Left ventricle myocardium inferior (tissue), 1 donor: Measurements from ENCODE around the gene IFNA7. TPM values are rescaled to one million over a fixed set of nuclear protein-coding genes. Genes with fewer than 3 reads are reported as not detected.
"Not testable (repeated sequence)": the region's sequence is repeated elsewhere in the genome, so short reads cannot be mapped to it uniquely, and the experiment has no call there.

ENCODE experiments used
- DNase-seq: peaks from one replicate; pipeline ENCODE4 v3.0.0-alpha.2; 2020
- H3K27ac ChIP-seq: fragments of 200-600 bp; replicated peaks from 2 replicates; pipeline ENCODE4 v1.8.0; 2021
- H3K27me3 ChIP-seq: fragments of 200-600 bp; 2 replicates; pipeline ENCODE4 v1.8.0; 2021; ENCODE audit warnings: low read depth
- H3K36me3 ChIP-seq: fragments of 200-600 bp; 2 replicates; pipeline ENCODE4 v1.8.0; 2021
- H3K4me1 ChIP-seq: fragments of 200-600 bp; 2 replicates; pipeline ENCODE4 v1.8.0; 2021
- H3K4me3 ChIP-seq: fragments of 200-600 bp; 2 replicates; pipeline ENCODE4 v1.8.0; 2021; ENCODE audit warnings: mild to moderate bottlenecking, moderate library complexity
- H3K9me3 ChIP-seq: fragments of 200-600 bp; replicated peaks from 2 replicates; pipeline ENCODE4 v1.8.0; 2021
- CTCF ChIP-seq: fragments of 200-600 bp; IDR thresholded peaks from 2 replicates; pipeline ENCODE4 v1.8.0; 2021; ENCODE audit warnings: antibody characterized with exemption, mild to moderate bottlenecking, borderline replicate concordance
- intact Hi-C: fragments of 100-400 bp; cut with micrococcal nuclease; formaldehyde crosslinking; loops from one replicate; pipeline ENCODE4 v1.11.0; 2022
- total RNA-seq: library from RNA; stranded (reverse); fragmentation: NEBNext Ultra II Directional; extraction: Animal tissue kit (Norgen Biotek cat#: 25700); gene quantifications from one replicate; pipeline ENCODE4 v1.2.1, GENCODE V29; 2021
- donor health status: DM: no; HTN: yes; CAD: no; lungs with severe emphysema.

Gene IFNA7
- total RNA-seq, 1 donor from 2014 or later: not detected

GRCh38 chr9:21235468-21236359 is 33.7 kb upstream of the IFNA7 start:
- intact Hi-C loops, H3K4me3 ChIP-seq, H3K36me3 ChIP-seq, H3K27ac ChIP-seq, H3K4me1 ChIP-seq, H3K9me3 ChIP-seq, DNase-seq: not testable (repeated sequence)
- TF ChIP-seq CTCF: peak; percentile 55
- H3K27me3 ChIP-seq: peaks cover 12% of the 10 kb centered on the region

- intact Hi-C loops: no loop called here
- Histone ChIP-seq H3K4me3 (no peak overlapping the region), H3K27ac (no peak overlapping the region), H3K9me3 (no peaks in the 10 kb centered on the region), H3K4me1 (no peaks in the 10 kb centered on the region), H3K36me3 (no peaks in the 10 kb centered on the region), H3K27me3 (no peaks in the 10 kb centered on the region)
- DNase-seq: no peak
- no peak for TF ChIP-seq CTCF
These were observed 32.2 kb upstream of the IFNA7 start for GRCh38 chr9:21234153-21234687.

GRCh38 chr9:21233258-21233657 is 31.3 kb upstream of the IFNA7 start:
- intact Hi-C loops: no loop called here

GRCh38 chr9:21228122-21228521 is 26.1 kb upstream of the IFNA7 start, which contains the start of gene IFNA17:
IFNA17 (minus strand) TSS chr9:21228222; CDS start chr9:21228173, 49 bp downstream.
- intact Hi-C loops: no loop called here
- no peak for DNase-seq

More at GRCh38 chr9:21233258-21233657, 31.3 kb upstream of the IFNA7 start:
- DNase-seq: no peak
- Histone ChIP-seq H3K4me1 (no peaks in the 10 kb centered on the region), H3K27me3 (no peaks in the 10 kb centered on the region), H3K36me3 (no peaks in the 10 kb centered on the region), H3K27ac (no peak overlapping the region), H3K4me3 (no peak overlapping the region), H3K9me3 (no peaks in the 10 kb centered on the region)
- TF ChIP-seq CTCF: no peak

GRCh38 chr9:21217211-21217610 is 15.2 kb upstream of the IFNA7 start, which contains the start of gene IFNA16:
IFNA16 (minus strand) TSS chr9:21217311; CDS start chr9:21217305, 6 bp downstream.
- H3K4me1 ChIP-seq, H3K36me3 ChIP-seq, DNase-seq, H3K27ac ChIP-seq, H3K9me3 ChIP-seq, H3K4me3 ChIP-seq, intact Hi-C loops: not testable (repeated sequence)
- H3K27me3 ChIP-seq: peaks cover 17% of the 10 kb centered on the region

More at GRCh38 chr9:21228122-21228521, 26.1 kb upstream of the IFNA7 start, which contains the start of gene IFNA17:
- TF ChIP-seq CTCF: no peak
- H3K4me3 ChIP-seq: no peak within 1 kb of the TSS
- no peaks in the 10 kb centered on the region for H3K36me3 ChIP-seq
- no peaks in the 10 kb centered on the region for H3K27me3 ChIP-seq
- no peaks in the 10 kb centered on the region for H3K4me1 ChIP-seq
- H3K9me3 ChIP-seq: no peaks in the 10 kb centered on the region
- H3K27ac ChIP-seq: no peak within 1 kb of the TSS

GRCh38 chr9:21213411-21214326 is 11.7 kb upstream of the IFNA7 start:
- H3K27ac ChIP-seq, H3K9me3 ChIP-seq, H3K36me3 ChIP-seq, intact Hi-C loops, DNase-seq, H3K4me3 ChIP-seq, H3K4me1 ChIP-seq: not testable (repeated sequence)
- peaks cover 17% of the 10 kb centered on the region for H3K27me3 ChIP-seq

- H3K27ac ChIP-seq, H3K4me3 ChIP-seq, H3K36me3 ChIP-seq, H3K9me3 ChIP-seq, DNase-seq, H3K4me1 ChIP-seq, intact Hi-C loops: not testable (repeated sequence)
- H3K27me3 ChIP-seq: peaks cover 11% of the 10 kb centered on the region
These were observed 10.2 kb upstream of the IFNA7 start for GRCh38 chr9:21212160-21212559.

GRCh38 chr9:21210782-21211181 is 8.8 kb upstream of the IFNA7 start:
- H3K4me1 ChIP-seq, H3K27ac ChIP-seq, H3K36me3 ChIP-seq, H3K27me3 ChIP-seq, H3K4me3 ChIP-seq, DNase-seq, intact Hi-C loops, H3K9me3 ChIP-seq: not testable (repeated sequence)
